Measurements from ENCODE around the gene PBOV1.
"Not testable (repeated sequence)": the region's sequence is repeated elsewhere in the genome, so short reads cannot be mapped to it uniquely, and the experiment has no call there.

PBOV1 gene

DNA sequence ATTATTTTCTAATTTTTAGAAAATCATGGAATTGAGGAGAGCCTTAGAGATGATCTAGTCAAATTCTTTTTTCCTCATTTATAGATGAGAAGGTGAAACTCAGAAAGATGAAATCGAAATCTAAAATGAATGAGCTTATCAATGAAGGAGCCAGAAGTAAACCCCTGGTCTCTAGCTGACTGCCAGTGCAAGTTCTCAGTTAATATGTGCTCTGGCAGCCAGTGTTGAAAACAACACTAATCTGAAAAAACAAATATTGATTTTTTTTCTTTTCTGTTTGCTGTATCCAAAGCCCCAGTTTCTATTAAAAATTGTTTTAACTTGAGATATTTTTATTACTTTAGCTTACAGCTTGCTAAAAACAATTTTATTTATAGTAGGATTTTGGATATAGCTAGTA, 21.5 kb upstream of the PBOV1 start:
- intact Hi-C loops (cut with DNase I), result no loop called here
- DNase-seq, result no peak

DNA sequence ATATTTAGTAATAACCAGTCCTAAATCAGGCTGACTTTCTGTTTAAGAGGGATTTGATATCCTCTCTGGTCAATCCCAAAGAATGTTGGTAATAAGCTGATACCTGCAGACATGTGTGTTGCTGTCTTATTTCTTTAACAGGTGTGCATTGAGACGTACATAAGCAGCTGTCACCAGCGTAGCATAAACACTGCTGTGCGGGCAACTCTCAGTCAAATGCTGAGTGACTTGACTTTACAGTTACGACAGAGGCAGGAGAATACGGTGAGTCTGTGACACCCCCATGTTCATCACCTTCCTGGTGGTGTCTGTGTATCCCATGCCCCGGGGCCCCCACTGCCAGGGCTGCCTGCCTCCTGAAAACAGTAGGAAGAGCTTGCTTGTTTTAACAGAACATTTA, 20.1 kb upstream of the PBOV1 start:
- no peak for DNase-seq
- intact Hi-C loops (cut with DNase I), result no loop called here

DNA sequence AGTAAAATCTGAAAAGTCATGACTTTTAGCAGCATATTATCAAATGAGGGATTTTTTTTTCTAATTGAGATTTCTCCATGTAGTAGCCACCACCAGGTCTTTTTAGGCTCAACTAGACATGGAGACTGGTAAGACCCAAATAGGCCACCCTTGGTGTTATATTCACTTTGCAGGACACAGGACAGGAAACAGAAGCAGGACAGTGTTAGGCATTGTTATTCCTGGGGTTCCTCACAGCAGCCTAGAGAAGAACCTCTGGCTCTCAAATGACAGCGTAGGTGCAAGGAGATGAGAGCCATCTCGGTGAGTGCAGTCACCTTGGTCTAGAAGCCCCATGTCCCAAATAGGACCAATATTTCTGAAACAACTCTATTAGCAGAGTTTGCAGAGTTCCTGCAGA, 19.2 kb upstream of the PBOV1 start:
- DNase-seq, result no peak
- intact Hi-C loops (cut with DNase I), result no loop called here

DNA sequence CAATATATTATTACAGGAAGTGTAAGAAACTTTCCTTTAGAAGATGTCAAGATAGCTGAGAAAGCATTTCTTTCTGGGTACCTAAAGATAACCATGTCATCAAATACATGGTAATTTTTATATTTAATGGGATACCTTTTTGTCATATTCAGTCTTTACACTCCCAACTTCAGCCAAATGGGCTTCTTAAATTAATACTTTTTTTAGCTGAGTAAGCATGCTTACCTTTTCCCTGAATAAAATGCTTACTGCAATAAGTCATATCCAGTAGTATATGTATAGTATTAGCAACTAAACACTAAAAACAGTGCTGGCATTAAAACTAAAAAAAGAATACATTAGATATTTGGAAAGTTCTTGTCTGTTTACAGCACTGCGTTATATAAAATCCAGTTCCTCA, 17.4 kb upstream of the PBOV1 start:
- DNase-seq, result no peak
- intact Hi-C loops (cut with DNase I), result no loop called here

DNA sequence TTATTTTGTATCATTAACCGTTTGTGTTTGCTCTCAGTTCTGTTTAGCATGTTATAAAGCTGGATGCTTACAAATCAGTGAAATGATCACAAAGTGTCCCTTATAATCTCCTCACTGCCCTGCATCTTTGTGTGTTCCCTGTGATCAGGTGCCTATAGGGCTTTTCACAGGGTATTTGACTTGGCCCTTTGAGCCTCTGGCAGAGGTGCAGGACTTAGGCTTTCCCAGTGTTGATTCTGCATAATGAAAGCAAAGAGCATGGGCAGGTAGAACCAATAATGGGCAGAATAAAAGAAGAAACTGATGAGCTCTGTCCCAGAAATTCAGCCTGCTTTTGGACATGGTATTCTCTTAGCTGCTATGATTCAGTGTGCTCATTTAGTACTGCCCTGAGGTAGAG, 16.9 kb upstream of the PBOV1 start:
- intact Hi-C loops (cut with DNase I), result no loop called here
- no peak for DNase-seq

DNA sequence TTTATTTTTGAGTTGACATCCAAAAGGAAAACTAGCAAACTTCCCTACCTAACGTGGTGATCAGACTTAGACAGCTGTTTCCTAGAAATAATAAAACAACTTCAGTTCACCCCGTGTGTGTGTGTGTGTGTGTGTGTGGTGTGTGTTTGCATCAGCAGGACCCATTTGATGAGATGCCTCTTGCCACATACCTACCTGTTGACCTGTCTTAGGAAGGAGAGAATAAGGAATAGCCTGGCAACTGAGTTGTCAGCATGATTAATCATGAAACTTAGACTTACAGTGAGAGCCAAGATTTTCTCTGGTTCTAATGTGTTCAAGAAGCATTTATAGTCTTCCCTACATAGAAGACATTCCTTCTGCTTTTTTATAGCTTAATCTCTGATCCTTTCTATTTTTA, 16.1 kb upstream of the PBOV1 start:
- DNase-seq, result no peak
- intact Hi-C loops (cut with DNase I), result no loop called here

DNA sequence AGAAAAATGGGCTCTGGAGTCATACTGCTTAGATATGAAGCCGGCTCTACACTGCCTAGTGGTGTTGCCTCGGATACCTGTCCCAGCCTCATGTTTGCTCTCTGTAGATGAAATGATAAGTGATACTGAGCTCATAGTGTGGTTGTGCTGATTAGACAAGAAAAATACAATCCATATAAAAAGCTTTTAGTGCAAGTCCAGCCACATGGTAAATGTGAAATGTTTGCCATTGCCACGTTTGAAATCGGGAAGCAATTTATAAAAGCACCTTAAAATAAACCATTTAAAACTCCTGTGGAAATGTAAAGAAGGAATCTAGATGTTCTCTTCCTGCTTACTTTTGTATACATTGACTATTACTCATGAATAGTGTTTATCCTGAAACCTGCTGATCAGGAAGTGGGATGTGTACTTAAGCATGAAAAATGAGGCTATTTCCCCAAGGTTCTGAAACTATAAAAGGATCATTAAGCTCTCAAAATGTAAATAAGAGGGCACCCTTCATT, 13.1 kb upstream of the PBOV1 start:
- intact Hi-C loops (cut with DNase I), result no loop called here
- DNase-seq, result no peak

DNA sequence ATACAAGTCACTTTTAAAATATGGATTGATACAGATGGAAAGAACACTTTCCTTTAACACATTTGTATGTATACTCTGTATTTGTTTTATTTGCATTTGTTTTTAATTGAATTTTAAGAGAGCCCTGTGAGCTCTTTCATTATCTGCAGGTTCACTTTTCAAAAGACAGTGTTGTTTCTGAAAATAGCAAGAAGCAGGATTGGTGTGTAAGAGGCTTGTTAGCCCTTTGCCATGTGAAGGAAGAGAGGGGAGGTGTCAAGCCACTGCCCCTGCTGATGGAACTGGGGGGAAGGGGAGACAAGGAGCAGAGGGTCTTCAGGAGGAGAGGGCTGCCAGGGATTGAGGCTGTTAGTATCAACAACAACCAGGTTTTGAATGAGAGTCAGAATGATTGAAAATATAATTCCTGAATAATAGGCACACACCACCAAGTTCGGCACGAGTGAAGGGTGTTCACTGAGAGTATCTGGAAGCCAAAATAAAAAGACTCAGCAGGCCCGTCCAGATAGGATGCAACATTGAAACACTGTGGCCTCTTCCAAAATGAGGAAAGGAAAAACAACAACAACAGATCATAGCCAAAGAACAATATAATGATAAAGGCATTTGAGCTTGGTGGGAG, 12.6 kb upstream of the PBOV1 start:
- DNase-seq, result no peak
- intact Hi-C loops (cut with DNase I), result no loop called here

DNA sequence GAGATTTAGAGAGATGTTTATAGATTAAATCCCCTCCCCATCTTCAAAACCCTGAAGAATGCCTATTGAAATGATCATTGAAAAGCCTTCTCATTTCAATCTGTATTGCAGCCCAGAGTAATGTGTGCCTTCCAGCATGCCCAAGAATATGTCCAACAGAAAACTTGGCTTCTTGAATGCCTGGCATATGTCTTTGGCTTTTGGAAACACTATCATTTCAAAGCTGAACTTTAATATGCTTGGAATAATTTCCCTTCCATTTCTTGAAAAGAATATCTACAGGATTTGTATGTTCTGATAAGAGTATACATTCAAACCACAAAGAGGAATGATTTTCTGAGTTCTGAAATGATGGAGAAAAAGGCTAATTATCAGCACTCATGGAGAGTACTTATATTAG, 11.9 kb upstream of the PBOV1 start:
- DNase-seq, result no peak
- intact Hi-C loops (cut with DNase I), result no loop called here

DNA sequence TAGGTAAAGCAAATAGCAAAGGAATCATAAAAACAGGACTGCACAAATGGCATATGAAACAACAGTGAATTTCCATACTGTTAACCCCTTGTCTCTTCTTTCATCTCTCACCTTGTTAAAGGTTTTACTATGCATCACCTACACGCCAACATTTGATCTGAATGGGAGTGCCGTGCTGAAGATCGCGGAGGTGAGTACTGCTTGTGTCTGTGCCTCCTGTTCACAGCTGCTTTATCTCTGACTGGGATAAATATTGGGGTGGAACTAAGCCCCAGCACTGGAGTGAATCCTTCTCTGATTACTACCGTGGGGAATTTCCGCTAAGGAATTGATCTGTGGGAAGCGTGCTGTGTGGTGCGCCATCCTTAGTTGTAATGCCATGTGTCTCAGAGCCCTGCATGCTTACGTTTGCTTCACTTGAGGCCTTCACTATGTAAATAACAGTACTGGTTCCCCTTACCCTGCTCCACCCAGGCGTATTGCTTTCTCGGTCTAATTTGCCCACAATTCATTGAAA, 11.4 kb upstream of the PBOV1 start:
- DNase-seq, result no peak
- intact Hi-C loops (cut with DNase I), result no loop called here

DNA sequence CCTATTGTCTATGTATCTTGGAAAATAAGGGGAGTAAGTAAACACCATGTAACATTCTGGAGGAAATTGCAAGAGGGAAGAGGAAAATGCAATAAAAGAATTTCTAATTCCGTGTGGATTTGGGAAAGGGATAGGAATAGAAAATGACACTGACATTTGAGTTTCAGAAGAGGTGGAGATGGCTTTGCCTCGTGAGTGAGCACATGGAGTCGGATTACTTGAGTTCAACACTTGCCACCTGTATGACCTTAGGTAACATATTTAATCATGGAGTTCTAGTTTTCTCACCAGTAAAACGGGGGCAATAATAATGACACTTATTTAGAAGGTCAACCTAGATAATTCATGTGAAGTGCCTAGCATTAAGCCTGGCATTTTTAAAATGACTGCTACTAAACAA, 10.8 kb upstream of the PBOV1 start:
- no peak for DNase-seq
- intact Hi-C loops (cut with DNase I), result no loop called here

DNA sequence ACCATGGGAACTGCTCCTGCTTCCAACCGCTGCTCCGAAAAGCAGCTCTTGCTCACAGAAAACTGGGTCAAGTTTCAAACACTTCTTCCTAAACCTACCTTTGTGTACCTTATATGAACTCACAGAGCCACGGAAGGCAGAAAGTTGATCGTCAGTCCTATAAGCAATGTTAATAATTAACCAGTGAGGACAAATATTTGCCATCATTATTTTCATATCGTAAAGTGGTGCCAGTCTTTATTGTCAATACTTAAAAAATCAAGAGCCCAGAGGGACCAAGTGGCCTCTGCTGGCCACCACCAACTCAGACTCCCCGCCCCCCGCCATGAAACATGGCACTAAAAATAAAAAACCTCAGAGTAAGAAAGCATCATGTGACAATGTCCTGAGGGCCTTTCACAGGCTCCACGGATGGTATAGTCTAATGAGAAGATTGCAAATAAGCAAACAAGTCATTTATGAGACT, 9.1 kb upstream of the PBOV1 start:
- DNase-seq, result no peak
- intact Hi-C loops (cut with DNase I), result no loop called here

DNA sequence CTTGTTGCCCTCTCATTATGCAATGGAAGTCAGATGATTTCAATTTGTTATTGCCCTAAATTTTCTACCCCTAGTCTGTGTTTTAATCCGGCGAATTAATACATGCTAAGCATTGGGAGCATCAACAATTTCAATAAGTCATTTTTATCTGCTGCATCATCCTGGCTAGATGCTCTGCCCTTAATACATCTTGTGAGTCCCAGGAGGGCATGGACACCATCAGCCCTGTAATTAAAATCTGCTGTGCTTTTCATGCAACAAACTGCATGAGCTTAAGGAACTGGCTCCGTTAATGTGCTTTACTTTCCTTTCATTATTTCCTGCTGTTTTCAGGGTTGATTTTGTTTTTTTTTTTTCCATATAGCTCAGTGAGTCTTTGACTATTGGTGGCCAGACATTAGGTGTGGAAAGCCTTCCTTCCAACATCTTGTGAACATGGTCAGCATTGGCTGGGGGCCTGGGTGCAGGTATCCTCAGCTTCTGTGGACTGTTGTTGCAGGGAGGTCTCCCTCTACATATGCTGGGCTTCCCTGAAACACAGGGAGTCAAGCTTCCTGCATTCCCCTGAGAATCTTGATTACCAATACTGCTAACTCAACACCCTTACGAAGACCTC, 8.5 kb upstream of the PBOV1 start:
- intact Hi-C loops (cut with DNase I), result no loop called here
- DNase-seq, result no peak

DNA sequence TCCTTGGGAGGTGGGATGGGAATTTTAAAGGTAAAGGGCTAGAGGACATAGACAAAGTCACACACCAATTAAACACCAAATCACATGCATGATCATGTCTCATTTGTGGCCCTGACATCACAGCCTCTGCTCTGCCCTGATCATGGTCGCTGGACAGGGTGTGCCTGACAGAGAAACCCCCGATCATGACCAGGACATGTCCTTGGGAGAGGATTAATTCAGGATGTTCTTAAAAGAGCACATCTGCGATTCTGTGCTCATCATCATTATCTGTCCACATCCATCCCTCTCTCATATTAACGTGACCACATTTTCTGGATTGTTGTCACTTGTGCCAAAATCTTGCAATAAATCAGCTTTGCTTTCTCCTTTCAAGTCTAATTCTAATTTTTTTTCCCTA, 7.7 kb upstream of the PBOV1 start:
- intact Hi-C loops (cut with DNase I), result no loop called here
- DNase-seq, result no peak

DNA sequence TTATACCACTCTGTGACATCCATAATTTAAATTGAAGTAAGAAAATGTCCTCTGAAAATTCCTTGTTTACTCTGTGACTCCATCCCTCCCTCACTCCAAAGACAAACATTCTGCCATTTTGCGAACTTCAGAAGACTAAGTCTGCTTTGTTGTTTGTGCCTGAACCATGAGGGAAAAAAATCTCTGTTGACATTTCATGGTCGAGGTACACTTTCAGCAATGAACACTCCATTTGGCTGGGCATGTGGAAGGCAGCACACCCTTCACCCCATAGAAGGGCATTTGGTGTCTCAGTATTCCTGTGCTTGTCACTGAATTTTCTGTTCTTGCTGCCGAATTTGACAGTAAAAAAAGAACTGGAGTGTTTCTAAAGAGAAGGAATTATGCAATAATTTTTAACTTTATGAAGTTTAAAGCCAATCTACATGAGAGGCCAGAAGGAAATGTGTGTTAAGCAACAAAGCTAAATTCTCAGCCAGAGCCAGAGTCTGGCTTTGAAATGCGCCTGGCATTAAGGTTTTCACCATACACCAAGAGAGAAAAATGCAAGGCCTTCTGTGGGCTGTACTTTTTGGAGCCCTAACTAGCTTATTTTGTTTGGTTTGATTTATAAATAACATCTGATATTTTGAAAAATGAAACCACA, 4.7 kb upstream of the PBOV1 start:
- intact Hi-C loops (cut with DNase I), result no loop called here
- DNase-seq, result no peak

DNA sequence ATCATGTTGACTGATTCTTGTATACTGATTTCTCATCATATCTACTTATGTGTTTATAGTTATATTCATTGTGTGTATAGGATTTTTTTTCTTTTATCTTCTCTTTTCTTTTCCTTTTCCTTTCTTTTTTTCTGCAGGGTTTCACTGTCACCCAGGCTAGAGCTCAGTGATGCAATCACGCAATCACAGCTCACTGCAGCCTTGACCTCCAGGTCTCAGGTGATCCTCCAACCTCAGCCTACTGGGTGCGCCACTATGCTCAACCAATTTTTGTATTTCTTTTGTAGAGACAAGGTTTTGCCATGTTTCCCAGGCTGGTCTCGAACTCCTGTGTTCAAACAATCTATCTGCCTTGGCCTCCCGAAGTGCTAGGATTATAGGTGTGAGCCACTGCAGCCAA, 1.6 kb upstream of the PBOV1 start:
- intact Hi-C loops (cut with DNase I), result loop anchor here (10.0 kb wide), 1 partner anchor 55 kb away; no protein-coding TSS in a partner anchor
- DNase-seq, result no peak

DNA sequence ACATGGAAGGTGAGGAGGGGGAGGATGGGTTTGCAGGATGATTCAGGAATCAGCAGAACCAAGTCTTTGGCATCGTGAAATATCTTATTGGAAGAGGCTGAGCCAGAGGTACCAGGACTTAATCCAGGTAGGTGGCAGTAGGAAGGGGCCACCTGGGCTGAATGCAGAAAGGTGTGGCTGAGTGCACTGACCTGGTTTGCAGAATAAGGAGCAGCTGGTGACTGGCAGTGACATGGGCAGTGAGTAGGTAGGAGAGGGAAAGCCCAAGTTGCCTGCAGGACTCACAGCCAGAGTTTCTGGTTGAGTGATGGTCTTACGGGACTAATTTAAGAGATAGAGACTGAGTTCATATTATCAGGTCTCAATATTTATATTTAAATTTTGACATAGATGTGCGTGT, 1.1 kb upstream of the PBOV1 start:
- no peak for DNase-seq
- intact Hi-C loops (cut with DNase I), result loop anchor here (10.0 kb wide), 1 partner anchor 55 kb away; no protein-coding TSS in a partner anchor

DNA sequence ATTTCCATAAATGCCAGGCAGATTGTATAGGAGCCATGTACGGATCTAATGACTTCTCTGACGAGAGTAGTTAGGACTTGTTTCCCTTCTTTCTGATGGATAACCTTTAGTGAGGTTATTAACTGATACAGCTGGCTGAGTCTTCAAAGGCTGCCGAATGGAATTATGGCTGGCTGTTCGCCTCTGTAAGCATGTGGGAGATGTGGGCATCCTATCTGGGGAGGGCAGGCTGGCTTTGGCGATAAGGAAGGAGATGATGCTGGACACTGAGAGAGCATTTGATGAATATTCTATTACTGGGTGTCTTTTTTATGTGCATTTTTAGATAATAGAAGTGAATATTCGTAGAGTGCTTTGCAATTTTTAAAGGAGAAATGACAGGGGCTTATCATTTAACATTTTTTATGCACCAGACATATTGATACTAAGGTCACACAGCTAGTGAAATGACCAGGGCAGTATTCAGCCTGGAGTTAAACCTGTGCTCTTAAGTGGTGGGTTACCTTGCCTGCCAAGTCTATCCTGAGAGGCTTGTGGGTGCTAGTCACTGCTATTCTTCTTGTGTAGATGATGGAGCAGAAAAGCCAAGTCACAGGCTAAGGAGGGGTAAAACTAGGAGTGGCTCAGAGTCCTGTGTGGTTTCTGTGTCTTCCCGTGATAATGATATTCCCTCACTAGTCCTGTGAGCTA, 3.1 kb downstream of the PBOV1 start:
- intact Hi-C loops (cut with DNase I), result loop anchor here (10.0 kb wide), 1 partner anchor 60 kb away; no protein-coding TSS in a partner anchor
- DNase-seq, result no peak

DNA sequence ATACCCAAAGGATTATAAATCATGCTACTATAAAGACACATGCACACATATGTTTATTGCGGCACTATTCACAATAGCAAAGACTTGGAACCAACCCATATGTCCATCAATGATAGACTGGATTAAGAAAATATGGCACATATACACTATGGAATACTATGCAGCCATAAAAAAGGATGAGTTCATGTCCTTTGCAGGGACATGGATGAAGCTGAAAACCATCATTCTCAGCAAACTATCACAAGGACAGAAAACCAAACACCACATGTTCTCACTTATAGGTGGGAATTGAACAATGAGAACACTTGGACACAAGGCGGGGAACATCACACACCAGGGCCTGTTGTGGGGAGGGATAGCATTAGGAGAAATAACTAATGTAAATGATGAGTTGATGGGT, 5.8 kb downstream of the PBOV1 start:
- not testable (repeated sequence) for DNase-seq
- intact Hi-C loops (cut with DNase I), result loop anchor here (10.0 kb wide), 1 partner anchor 62 kb away; no protein-coding TSS in a partner anchor

DNA sequence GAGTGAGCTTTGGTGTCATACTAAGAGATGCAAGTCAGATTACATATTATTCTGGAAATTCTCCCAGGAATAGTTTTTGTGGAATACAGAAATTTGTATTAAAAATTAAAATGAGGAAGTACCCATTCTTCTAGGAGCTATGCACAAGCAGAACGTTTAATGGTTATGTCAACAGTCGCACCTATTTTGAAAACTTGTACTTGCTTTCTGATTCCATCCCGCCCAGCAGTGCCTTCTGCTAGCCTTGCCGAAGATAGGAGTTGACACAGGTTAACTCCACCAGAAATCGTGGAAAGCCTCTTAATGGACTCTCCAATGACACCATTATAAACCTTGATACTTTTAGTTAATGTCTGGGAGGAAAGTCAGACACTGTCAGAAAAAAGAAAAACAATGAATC, 6.7 kb downstream of the PBOV1 start:
- intact Hi-C loops (cut with DNase I), result loop anchor here (1.0 to 10.0 kb wide), 3 partner anchors 50 to 95 kb away; partner anchors contain the start of gene ARFGEF3

More for the DNA sequence above, 6.7 kb downstream of the PBOV1 start:
- no peak for DNase-seq
